Measurements from ENCODE around the gene KNTC1. TPM values are rescaled to one million over a fixed set of nuclear protein-coding genes. Genes with fewer than 3 reads are reported as not detected.

The KNTC1 gene
- total RNA-seq, 4 donors from 2014 or later, result 9.0 to 33.7 (median 14.4) TPM

DNA sequence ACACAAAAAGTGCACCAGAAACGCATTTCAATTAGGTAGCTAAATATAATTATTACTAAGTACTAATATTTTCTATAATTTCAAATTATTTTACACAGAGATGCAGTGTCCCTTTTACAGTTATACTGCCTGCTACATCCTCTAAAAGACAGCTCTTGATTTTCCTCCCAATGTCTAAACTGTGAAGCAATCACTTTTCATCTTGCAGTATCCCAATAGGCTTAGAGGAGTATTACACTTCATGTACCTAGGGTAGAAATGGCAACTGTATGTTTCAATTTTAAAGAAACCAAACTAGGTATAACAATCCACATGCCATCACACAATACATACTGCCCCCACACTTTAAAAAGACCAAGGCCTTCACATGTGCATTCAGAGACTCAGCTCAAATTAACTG, 7.6 kb upstream of the KNTC1 start:
- intact Hi-C loops (cut with DNase I), result no loop called here
- H3K4me1 ChIP-seq, result peaks cover 11 to 46% (median 19%) of the 10 kb centered on the region in 3 donors
- no peaks in the 10 kb centered on the region for H3K27me3 ChIP-seq
- H3K9me3 ChIP-seq, result no peaks in the 10 kb centered on the region
- no peak overlapping the region for H3K4me3 ChIP-seq
- 85 to 95% methylated on average over 1 of the region's 1 CpG for WGBS, 2 donors
- DNase-seq, result no peak
- TF ChIP-seq, protein P1, sequence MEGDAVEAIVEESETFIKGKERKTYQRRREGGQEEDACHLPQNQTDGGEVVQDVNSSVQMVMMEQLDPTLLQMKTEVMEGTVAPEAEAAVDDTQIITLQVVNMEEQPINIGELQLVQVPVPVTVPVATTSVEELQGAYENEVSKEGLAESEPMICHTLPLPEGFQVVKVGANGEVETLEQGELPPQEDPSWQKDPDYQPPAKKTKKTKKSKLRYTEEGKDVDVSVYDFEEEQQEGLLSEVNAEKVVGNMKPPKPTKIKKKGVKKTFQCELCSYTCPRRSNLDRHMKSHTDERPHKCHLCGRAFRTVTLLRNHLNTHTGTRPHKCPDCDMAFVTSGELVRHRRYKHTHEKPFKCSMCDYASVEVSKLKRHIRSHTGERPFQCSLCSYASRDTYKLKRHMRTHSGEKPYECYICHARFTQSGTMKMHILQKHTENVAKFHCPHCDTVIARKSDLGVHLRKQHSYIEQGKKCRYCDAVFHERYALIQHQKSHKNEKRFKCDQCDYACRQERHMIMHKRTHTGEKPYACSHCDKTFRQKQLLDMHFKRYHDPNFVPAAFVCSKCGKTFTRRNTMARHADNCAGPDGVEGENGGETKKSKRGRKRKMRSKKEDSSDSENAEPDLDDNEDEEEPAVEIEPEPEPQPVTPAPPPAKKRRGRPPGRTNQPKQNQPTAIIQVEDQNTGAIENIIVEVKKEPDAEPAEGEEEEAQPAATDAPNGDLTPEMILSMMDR (IDR thresholded peaks at IDR 0.05), result no peak
- no peak for TF ChIP-seq POLR2A (IDR thresholded peaks at IDR 0.05)
- H3K36me3 ChIP-seq, result peaks cover 50 to 82% (median 51%) of the 10 kb centered on the region in 3 donors
- no peak overlapping the region for H3K27ac ChIP-seq

DNA sequence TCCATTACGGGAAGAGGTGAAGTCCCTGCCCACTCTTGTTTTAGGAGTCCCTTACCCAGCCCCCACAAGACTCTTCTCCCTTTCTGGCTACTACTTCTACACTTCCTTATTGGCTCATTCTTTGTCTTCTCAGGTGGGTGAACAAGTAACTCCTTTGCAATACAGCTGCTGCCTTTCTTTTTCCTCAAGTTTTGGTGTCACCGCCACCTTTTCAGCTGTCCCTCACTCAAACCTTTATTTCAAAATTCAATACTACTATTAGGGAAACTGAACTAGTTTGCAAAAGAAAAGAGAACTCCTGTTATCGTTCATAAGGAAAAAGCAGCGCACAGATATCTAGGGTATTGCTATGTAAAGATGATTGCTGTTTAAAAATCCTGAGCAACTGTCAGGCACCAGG, 6.4 kb upstream of the KNTC1 start:
- peaks cover 37 to 74% (median 43%) of the 10 kb centered on the region in 3 donors for H3K36me3 ChIP-seq
- no peak overlapping the region for H3K4me3 ChIP-seq
- no peaks in the 10 kb centered on the region for H3K9me3 ChIP-seq
- 93 to 94% methylated on average over 4 of the region's 4 CpGs for WGBS, 2 donors
- intact Hi-C loops (cut with DNase I), result no loop called here
- H3K27ac ChIP-seq, result no peak overlapping the region
- DNase-seq, result no peak
- H3K4me1 ChIP-seq, result peaks cover 17 to 55% (median 25%) of the 10 kb centered on the region in 3 donors
- TF ChIP-seq POLR2A (IDR thresholded peaks at IDR 0.05), result no peak
- TF ChIP-seq, protein P1 (IDR thresholded peaks at IDR 0.05), result no peak
- H3K27me3 ChIP-seq, result no peaks in the 10 kb centered on the region

DNA sequence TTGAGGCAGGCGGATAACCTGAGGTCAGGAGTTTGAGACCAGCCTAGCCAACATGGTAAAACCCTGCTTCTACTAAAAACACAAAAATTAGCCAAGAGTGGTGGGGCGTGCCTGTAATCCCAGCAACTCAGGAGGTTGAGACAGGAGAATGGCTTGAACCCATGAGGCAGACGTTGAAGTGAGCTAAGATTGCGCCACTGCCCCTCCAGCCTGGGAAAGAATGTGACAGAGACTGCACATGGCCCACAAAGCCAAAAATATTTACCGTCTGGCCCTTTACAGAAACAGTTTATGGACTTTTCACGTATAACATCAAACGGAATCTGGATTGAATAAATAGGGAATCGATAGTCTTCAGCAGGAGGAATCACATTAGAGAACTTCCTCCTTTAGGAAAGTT, 3.8 kb upstream of the KNTC1 start:
- peaks cover 17 to 62% (median 35%) of the 10 kb centered on the region in 3 donors for H3K4me1 ChIP-seq
- peak overlapping the region in 3 of 4 donors; percentile 41 to 85 (median 75) for H3K27ac ChIP-seq
- no peak for DNase-seq
- H3K9me3 ChIP-seq, result no peaks in the 10 kb centered on the region
- peaks cover 15 to 48% (median 21%) of the 10 kb centered on the region in 3 donors for H3K36me3 ChIP-seq
- WGBS, 2 donors, result 37 to 41% methylated on average over 8 of the region's 8 CpGs
- TF ChIP-seq POLR2A (IDR thresholded peaks at IDR 0.05), result no peak
- no peaks in the 10 kb centered on the region for H3K27me3 ChIP-seq
- intact Hi-C loops (cut with DNase I), result no loop called here
- peak overlapping the region in 2 of 4 donors; percentile 77 to 86 for H3K4me3 ChIP-seq

DNA sequence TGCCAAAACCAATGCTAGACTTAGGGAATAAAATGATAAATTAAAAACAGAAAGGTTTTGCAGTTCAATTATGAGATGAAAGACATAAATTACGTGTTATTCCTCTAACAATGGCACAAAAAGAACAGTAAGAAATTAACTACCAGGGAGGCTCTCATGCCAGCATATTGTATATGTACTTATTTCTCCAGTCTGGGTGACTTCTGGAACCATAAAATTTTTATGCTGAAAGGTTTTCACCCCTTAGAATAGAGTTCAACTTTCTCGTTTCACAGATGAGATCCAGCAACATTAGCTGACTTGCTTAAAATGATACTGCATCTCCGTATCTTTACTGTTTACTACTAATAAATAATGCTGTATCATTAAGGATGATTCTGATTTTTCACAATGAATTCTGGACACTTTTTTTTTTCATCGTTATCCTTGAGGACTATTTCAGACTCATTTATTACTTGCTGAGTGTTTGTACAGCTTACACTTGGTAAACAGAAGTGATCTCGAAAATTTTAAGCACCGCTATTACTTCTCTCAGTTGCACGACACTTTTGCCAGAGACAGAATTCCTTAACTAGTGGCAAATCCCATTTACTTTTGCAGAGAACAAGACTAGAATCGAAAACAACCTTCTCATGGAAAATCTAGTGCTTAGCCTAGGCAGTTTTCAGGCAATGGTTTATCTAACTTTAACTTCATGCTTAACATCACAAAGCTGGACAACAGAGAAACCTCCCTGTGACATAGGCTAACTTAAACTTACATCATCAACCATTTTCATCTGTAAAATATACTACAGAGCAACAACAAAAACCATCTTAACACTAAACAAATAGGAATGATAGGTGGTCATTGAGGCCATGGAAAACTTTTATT, 3.0 kb upstream of the KNTC1 start:
- Histone ChIP-seq H3K4me3 (peak overlapping the region; percentile 32 to 86 (median 64)), H3K4me1 (peaks cover 17 to 64% (median 36%) of the 10 kb centered on the region in 3 donors), H3K27ac (peak overlapping the region in 3 of 4 donors; percentile 63 to 85 (median 75)), H3K9me3 (no peaks in the 10 kb centered on the region), H3K36me3 (peaks cover 13 to 40% (median 18%) of the 10 kb centered on the region in 3 donors), H3K27me3 (no peaks in the 10 kb centered on the region)
- TF ChIP-seq POLR2A (IDR thresholded peaks at IDR 0.05), result no peak
- TF ChIP-seq, protein P1 (IDR thresholded peaks at IDR 0.05), result no peak
- intact Hi-C loops (cut with DNase I), result no loop called here
- no peak for DNase-seq
- whole genome bisulfite sequencing, 2 donors, result 9 to 14% methylated on average over 8 of the region's 8 CpGs

DNA sequence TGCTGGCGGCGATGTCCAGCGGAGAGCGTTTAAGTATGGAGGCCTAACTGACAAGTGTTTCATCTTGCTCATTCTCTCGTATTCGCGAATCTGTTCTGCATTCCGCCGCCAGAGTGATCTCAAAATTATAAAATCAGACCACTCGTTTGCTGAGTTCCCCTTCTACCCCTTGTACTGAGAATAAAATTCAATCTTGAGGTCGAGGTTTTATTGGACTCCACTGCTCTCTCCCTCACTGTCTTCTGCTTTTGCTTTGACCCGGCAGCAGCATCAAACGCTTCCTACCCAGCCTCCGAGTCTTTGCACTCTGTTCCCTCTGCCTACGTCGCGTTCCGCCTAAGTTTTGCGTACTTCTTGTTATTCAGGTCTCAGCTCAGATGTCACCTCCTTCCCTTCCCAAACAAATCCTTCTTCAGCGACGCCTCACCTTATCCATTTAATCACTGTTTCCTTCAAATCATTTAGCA, 462 bp downstream of the KNTC1 start:
- intact Hi-C loops (cut with DNase I), result no loop called here
- H3K27me3 ChIP-seq, result no peaks in the 10 kb centered on the region
- no peak for DNase-seq
- H3K9me3 ChIP-seq, result no peaks in the 10 kb centered on the region
- peaks cover 0 to 6% (median 0%) of the 10 kb centered on the region in 3 donors for H3K36me3 ChIP-seq
- TF ChIP-seq POLR2A (IDR thresholded peaks at IDR 0.05), result no peak
- TF ChIP-seq, protein P1 (IDR thresholded peaks at IDR 0.05), result no peak
- peak overlapping the region; percentile 73 to 93 (median 82) for H3K4me3 ChIP-seq
- peak overlapping the region; percentile 97 to 100 (median 99) for H3K27ac ChIP-seq
- 0 to 1% methylated on average over 18 to 21 of the region's 21 CpGs for WGBS, 2 donors
- peaks cover 11 to 43% (median 33%) of the 10 kb centered on the region in 3 donors for H3K4me1 ChIP-seq
